Astrocyte of the spinal cord (primary cell): ENCODE results near the gene CYYR1.

Experiments used
- DNase-seq: peaks from one replicate; pipeline ENCODE4 v3.0.0; 2011; ENCODE audit warnings: low read depth, low spot score
- H3K4me3 ChIP-seq: 2 replicates; pipeline ENCODE4 v1.5.1; 2011; ENCODE audit warnings: low read depth, mild to moderate bottlenecking, low read length, moderate library complexity
- in situ Hi-C: cut with HindIII; loops from 2 replicates; pipeline ENCODE4 v1.10.0; 2017; ENCODE audit warnings: low sequenced_read_pairs
- TF ChIP-seq, protein P1 (sequence below): IDR thresholded peaks from 2 replicates; pipeline ENCODE4 v1.5.1; 2012; ENCODE audit warnings: low read depth, mild to moderate bottlenecking, low read length, inconsistent platforms

CYYR1 gene

DNA sequence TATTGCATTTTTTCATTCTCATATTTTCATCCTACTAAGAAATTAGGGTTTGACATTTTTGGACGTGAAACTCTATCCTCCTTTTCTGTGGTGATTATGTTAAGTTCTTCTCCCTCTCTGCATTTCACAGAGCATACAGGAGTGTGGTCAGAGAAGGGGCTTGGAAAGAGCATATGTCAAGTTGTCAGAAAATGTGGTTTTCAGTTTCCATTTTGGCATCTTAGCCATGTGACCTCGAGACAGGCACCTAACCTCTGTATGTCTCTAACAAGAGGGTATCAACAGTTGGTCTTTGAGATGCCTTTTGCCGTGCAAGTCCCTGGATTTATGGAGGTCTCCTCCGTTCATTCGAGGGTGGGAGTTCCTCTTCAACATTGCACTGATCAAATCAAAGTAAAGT, 140.7 kb downstream of the CYYR1 start:
- DNase-seq, result no peak
- in situ Hi-C loops, result no loop called here
- no peak overlapping the region for H3K4me3 ChIP-seq
- TF ChIP-seq, protein P1, sequence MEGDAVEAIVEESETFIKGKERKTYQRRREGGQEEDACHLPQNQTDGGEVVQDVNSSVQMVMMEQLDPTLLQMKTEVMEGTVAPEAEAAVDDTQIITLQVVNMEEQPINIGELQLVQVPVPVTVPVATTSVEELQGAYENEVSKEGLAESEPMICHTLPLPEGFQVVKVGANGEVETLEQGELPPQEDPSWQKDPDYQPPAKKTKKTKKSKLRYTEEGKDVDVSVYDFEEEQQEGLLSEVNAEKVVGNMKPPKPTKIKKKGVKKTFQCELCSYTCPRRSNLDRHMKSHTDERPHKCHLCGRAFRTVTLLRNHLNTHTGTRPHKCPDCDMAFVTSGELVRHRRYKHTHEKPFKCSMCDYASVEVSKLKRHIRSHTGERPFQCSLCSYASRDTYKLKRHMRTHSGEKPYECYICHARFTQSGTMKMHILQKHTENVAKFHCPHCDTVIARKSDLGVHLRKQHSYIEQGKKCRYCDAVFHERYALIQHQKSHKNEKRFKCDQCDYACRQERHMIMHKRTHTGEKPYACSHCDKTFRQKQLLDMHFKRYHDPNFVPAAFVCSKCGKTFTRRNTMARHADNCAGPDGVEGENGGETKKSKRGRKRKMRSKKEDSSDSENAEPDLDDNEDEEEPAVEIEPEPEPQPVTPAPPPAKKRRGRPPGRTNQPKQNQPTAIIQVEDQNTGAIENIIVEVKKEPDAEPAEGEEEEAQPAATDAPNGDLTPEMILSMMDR, result no peak

DNA sequence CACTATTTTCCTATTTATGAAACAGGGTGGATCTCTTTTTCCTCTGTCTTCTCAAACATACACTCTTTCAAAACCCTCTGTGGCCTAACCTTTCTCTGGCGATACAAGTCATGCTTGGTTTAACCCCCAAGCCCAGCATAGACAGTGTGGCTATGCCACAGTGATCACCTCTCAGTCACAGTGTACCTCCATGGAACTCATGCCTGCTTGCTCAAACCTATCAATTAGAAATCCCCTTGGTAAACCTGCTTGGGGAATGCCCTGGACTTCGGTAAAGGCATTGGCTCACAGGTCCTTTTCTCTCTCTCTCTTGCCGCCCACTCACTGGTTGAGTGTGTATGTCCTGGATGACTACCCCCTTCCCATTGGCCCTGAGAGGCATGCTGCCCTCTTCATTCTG, 147.5 kb downstream of the CYYR1 start:
- in situ Hi-C loops, result no loop called here
- no peak for DNase-seq
- no peak overlapping the region for H3K4me3 ChIP-seq
- TF ChIP-seq, protein P1, result no peak

DNA sequence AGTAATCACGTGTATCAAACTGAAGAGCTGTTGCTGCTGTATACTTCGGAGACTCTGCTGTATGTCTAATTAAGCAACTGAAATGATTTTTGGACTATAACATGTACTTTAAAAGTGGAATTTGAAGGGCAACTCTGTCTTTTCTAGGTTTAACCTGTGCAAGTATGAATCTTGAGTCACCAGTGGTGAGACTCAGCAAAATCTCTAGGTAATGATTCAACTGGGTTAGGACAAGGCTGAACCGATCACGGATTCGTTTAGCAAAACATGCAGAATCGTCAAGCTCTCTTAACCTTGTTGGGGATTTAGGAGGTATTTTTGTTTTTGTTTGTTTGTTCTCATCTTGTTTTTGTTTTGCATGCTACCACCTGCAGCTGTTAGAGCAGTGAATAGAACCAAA, 149.6 kb downstream of the CYYR1 start:
- no peak for DNase-seq
- TF ChIP-seq, protein P1, result no peak
- H3K4me3 ChIP-seq, result no peak overlapping the region
- in situ Hi-C loops, result no loop called here

DNA sequence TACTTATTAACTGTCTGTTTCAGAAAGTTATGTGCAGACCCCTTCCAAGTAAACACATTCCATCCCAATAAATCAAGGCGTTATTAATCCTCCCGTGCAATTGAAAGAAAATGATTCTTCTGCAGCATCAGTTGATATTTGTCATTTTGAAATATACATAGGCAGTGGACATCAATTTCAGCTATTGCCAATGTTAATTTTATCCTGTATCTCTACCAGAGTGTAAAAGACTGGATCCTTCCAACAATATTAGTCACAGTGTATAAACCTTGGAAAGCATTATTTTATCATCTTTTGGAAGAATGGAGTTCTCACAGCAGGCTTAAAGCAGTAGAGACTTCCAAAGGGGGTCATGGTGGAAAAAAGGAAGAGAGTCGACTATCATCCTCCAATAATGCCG, 150.4 kb downstream of the CYYR1 start:
- H3K4me3 ChIP-seq, result no peak overlapping the region
- in situ Hi-C loops, result no loop called here
- DNase-seq, result no peak
- TF ChIP-seq, protein P1, result no peak

DNA sequence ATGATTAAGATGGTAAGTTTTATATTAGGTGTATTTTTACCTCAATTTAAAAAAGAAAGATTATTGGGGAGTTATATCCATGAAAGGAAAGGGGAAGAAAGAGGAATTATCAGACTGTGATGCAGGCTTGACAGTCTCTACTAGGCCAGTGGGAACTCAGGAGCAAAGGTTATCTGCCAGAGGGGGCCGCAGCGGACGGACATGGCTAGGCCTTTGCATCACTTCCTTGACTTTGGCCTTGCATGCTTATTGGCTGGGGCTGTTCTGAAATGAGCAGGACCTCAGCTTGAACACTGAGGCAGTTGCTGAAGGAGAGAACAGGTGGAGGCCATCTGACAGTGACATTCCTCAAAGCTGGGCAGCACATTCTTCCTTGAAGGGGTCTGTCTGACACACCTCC, 150.9 kb downstream of the CYYR1 start:
- no peak overlapping the region for H3K4me3 ChIP-seq
- TF ChIP-seq, protein P1, result no peak
- in situ Hi-C loops, result no loop called here
- DNase-seq, result no peak

DNA sequence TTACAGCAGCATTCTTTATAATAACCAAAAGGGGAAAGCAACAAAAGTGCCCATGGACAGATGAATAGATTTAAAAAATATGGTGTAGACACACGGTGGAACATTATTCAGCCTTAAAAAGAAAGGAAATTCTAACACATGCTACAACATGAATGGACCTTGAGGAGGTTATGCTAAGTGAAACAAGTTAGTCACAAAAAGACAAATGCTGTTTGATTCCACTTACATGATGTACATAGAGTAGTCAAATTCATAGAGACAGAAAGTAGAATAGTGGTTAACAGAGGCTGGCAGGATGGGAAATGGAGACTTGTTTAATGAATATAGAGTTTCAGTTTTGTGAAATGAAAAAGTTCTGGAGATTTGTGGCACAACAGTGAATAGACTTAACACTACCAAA, 151.4 kb downstream of the CYYR1 start:
- no peak overlapping the region for H3K4me3 ChIP-seq
- TF ChIP-seq, protein P1, result no peak
- no peak for DNase-seq
- in situ Hi-C loops, result no loop called here
